Cortex of kidney (tissue), 1 donor: ENCODE results near the gene RPS14.

Experiments
- DNase-seq: peaks from one replicate; lab custom pipeline; 2025; lab: John Stamatoyannopoulos, UW

RPS14 gene

GRCh38 chr5:150399524-150400211 lies 49.9 kb downstream of the RPS14 start:
- no peak for DNase-seq

DNA sequence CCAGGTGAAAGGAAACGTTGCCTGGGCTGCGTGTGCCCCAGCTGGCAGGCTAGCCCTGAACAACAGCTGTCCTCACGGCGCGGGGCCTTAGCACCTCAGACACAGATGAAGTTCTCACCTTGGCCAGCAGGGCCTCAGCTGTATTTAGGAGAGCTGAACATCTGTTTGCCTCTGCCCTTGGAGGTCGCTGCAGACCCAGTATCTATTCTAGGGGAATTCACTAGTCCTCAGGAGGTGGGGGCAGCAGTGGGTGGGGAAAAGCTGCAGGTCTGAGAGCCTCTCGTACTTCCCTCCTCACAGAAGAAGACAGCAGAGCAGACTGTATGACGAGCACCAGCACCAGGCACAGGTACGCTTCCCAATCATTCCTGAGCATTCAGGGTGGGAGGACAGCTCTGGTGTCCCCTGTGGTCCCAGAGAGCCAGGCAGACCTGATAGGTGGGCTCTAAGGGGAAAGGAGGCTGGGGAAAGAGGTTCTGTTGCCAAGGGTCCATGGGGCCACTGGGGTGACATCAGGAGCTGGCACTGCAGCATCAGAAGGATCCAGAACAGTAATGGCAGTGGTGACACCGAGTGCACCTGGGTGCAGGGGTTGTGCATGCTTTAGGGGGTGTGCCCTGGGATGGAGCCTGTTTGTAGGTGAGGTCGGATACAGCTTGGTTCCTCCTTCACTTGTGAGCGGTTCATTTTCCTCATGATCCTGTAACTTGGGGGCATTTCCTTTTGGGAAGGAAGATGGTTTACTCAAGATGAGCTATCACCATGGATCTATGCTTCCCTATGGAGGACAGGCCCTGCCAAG lies 50.6 kb downstream of the RPS14 start:
- DNase-seq: no peak

GRCh38 chr5:150397782-150398721 lies 51.5 kb downstream of the RPS14 start:
- DNase-seq: no peak

GRCh38 chr5:150397146-150397781 lies 52.3 kb downstream of the RPS14 start:
- no peak for DNase-seq

GRCh38 chr5:150396267-150396666 lies 53.3 kb downstream of the RPS14 start:
- no peak for DNase-seq

GRCh38 chr5:150395688-150395975 lies 53.9 kb downstream of the RPS14 start:
- no peak for DNase-seq

- DNase-seq: no peak
These were observed 54.4 kb downstream of the RPS14 start for GRCh38 chr5:150394912-150395687.

- DNase-seq: no peak
These were observed 55.4 kb downstream of the RPS14 start for GRCh38 chr5:150394131-150394530.

- no peak for DNase-seq
These were observed 56.4 kb downstream of the RPS14 start for GRCh38 chr5:150393096-150393645.

DNA sequence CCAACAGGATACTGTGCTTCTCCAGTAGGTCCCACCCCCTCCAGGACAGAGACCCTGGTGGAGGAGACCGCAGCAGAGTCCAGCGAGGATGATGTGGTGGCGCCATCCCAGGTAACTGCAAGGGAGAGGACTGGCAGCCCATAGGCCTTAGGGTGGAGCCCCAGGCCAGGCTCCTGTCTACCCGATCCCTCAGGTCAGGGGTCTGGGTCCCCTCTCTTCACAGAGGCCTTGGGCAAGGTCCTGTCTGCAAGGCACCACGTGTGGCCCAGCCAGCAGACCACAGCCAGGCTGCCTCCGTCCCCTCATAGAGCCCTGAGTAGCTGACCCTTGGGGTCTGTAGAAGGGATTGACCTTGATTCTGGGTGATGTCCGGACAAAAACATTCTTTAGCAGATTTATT lies 56.9 kb downstream of the RPS14 start:
- DNase-seq: no peak
